HG03108 (cell line): ENCODE data around the gene SIGLEC11.
"Not testable (repeated sequence)": the region's sequence is repeated elsewhere in the genome, so short reads cannot be mapped to it uniquely, and the experiment has no call there.

ENCODE experiments used
- ATAC-seq: cut with Tn5 transposase; IDR thresholded peaks from one replicate; pipeline ENCODE4 v1.9.1; 2021; ENCODE audit warnings: moderate library complexity; ENCODE audit not compliant: unreplicated experiment

SIGLEC11 gene

GRCh38 chr19:49981603-49982593, 20.9 kb upstream of the SIGLEC11 start:
- no peak for ATAC-seq

GRCh38 chr19:49978324-49978723, 17.4 kb upstream of the SIGLEC11 start:
- no peak for ATAC-seq

GRCh38 chr19:49977881-49978280, 16.9 kb upstream of the SIGLEC11 start:
- ATAC-seq, result no peak

- no peak for ATAC-seq
Observed at GRCh38 chr19:49977076-49977475, 16.1 kb upstream of the SIGLEC11 start.

- no peak for ATAC-seq
Observed at GRCh38 chr19:49976496-49976895, 15.5 kb upstream of the SIGLEC11 start.

- no peak for ATAC-seq
Observed at GRCh38 chr19:49975051-49975450, 14.1 kb upstream of the SIGLEC11 start.

- ATAC-seq, result no peak
Observed at GRCh38 chr19:49973987-49974386, 13.0 kb upstream of the SIGLEC11 start.

- no peak for ATAC-seq
Observed at GRCh38 chr19:49972841-49973240, 11.9 kb upstream of the SIGLEC11 start.

GRCh38 chr19:49971991-49972411, 11.0 kb upstream of the SIGLEC11 start:
- no peak for ATAC-seq

GRCh38 chr19:49969355-49969754, 8.4 kb upstream of the SIGLEC11 start:
- ATAC-seq, result not testable (repeated sequence)

GRCh38 chr19:49968279-49968922, 7.4 kb upstream of the SIGLEC11 start:
- no peak for ATAC-seq

GRCh38 chr19:49959892-49960291, 1.1 kb downstream of the SIGLEC11 start:
- not testable (repeated sequence) for ATAC-seq

GRCh38 chr19:49958596-49958995, 2.4 kb downstream of the SIGLEC11 start:
- not testable (repeated sequence) for ATAC-seq

GRCh38 chr19:49958144-49958543, 2.8 kb downstream of the SIGLEC11 start:
- ATAC-seq, result not testable (repeated sequence)

- ATAC-seq, result no peak
Observed at GRCh38 chr19:49957262-49957915, 3.6 kb downstream of the SIGLEC11 start.

- no peak for ATAC-seq
Observed at GRCh38 chr19:49956115-49956495, 4.9 kb downstream of the SIGLEC11 start.

- no peak for ATAC-seq
Observed at GRCh38 chr19:49954933-49955332, 6.0 kb downstream of the SIGLEC11 start.

GRCh38 chr19:49954092-49954829, 6.7 kb downstream of the SIGLEC11 start:
- ATAC-seq, result no peak

- no peak for ATAC-seq
Observed at GRCh38 chr19:49953416-49953815, 7.6 kb downstream of the SIGLEC11 start.

- no peak for ATAC-seq
Observed at GRCh38 chr19:49952906-49953305, 8.1 kb downstream of the SIGLEC11 start.

- no peak for ATAC-seq
Observed at GRCh38 chr19:49952479-49952836, 8.5 kb downstream of the SIGLEC11 start.
